CD4-positive, alpha-beta T cell treated with Interferon alpha-2 for 1 hour (primary cell): ENCODE data around the gene OTOR.

Experiments
- DNase-seq, 2 donors: peaks; one replicate each; pipeline ENCODE4 v3.0.0-alpha.2; 2020 to 2022

OTOR gene, protein sequence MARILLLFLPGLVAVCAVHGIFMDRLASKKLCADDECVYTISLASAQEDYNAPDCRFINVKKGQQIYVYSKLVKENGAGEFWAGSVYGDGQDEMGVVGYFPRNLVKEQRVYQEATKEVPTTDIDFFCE

DNA sequence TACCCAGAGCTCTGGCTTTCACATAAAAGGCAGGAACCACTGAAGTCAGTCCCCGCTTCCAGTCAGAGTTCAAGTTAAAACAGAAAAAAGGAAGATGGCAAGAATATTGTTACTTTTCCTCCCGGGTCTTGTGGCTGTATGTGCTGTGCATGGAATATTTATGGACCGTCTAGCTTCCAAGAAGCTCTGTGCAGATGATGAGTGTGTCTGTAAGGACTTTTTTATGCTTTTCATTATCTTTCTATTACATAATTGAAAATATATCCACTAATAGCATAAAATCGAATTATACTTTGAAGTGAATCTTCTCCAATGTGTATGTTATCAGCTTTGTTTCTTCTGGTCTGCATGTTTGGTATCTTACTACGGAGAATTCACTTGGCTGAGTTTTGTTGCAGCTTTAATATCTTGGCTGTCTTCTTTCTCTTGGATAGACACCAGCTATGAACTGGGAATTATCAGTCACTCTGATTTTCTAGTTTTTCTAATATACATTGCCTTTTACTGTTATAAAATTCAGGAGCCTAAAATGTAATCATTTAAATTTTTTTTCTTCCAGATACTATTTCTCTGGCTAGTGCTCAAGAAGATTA lies at the start of gene OTOR:
Gene OTOR (plus strand): TSS at position 51 of the 593 bp plus-strand sequence. CDS start 44 bp downstream, at position 95.
- no peak for DNase-seq

DNA sequence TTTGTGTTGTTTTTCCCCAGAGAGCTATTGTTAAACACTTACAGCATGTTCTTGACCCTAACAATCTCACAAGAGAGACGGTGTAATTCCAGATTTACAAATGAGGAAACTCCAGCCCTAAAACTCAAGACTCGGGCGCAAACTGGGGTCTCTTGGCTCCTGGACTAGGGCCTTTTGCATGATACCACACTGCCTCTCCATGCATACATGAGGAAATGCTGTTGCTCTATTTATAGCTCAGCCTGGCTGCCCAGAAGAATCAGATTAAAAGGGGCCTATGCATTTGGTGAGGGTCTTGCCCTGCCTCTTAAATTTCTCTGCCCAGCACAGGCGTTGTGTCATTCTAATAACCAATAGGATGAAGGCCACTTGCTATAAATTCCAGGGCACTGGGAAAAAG lies 48.9 kb upstream of the OTOR start:
- DNase-seq, result no peak

DNA sequence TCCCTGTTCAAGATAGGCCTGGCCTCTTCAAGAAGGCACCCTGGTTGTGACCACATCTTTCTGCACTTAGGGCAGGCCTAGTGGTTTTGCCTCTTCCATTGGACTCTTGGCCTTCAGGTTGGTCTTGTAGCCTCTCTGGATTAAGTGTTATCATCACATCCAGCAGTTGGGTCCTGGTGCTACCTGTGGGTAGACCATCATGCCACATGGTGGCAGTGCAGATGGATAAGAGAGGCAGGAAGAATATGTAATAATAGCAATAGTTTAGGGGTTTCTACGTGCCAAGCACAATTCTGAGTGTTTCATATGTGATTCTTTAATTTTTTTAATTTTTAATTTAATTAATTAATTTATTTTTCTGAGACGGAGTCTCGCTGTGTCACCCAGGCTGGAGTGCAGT lies 46.9 kb upstream of the OTOR start:
- DNase-seq, result peak in 1 of 2 donors; percentile 51

DNA sequence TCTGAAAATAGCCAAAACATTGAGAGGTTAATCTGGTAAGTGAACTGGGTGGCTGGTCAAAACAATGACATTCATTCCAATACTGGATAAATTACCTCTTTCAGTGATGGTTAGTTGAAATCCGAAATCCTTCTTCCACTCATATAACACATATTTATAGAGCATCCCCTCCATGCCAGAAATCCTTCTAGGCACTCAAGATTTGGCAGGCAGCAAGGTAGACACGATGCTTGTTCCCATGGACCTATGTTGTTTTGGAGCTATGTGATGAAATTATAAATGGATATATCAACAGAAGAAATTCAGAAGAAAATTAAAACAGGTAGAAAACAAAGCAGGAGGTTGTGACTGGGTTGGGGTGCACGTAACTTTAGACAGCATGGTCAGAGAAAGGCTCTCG lies 44.6 kb upstream of the OTOR start:
- no peak for DNase-seq

DNA sequence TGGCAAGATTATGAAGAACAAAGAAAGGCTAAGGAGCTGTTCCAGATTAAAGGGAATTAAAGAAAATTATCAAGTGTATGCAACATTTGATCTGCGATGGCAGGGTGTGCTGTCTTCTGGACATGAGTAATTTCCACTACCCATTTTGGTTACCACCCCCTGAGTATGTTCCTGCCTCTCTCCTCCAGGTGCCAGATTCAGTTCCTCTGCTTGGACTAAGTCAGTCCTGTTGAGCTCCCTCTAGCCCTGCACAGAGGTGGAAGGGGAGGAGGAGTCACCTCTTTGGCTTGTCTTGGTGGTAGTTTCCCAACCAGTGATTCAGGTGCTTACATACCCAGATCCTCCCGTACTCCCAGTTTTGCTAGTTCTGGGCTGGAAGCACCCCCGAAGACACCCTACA lies 40.5 kb upstream of the OTOR start:
- DNase-seq, result no peak

DNA sequence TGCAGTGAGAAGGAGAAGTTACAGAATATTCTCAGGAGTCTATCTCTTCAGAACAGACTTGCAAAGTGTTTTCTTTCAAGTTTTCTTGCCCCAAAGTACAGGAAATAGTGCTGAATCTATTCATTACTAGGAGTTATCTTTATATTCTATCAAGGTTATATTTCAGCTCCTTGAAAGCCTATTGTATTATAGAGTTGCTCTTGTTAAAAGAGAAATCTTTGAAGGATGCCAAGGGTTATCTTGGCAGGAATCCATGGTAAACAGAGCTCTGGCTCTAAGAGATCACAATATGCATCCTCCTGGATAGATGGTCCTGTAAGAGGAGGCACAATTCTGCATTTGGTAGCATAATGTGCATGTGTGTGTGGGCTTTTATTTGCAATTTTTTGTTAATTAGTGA lies 39.6 kb upstream of the OTOR start:
- no peak for DNase-seq

DNA sequence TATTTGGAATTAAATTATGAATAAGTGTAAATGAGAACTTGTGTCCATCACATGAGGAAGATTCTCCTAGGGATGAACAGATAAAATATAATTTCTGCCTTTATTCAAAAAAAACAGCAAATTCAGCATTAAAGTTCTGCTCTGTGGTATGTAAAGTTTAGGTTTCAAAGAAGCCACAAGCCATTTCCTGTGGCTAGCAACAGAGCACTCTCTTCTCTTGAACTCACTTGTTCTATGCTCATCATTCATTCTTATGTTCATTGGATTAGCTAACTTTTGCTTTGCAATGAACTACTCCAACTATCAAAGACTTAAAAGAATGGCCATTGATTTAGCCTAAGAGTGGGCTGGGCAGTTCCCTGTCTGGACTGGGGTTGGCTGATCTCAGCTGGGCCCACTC lies 39.1 kb upstream of the OTOR start:
- peak in 1 of 2 donors; percentile 47 for DNase-seq

DNA sequence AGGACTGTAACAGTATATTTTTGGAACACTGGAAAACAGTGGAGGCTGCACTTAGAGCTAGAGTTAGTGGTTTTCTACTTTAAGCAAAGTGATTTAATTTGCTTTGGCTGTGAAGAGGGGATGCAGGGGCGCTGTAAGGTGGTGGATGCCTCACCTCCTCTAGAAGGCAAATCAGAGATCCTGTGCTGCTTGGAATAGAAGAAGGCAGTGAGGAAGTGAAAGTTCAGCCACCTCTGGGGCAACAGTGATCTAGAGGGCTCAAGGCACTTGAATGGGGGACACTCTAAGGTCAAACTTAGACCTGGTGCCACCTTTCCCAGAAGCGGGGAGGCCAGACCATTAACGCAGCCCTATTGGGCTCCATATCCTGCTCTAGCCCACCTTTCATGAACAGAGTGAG lies 37.4 kb upstream of the OTOR start:
- DNase-seq, result no peak

DNA sequence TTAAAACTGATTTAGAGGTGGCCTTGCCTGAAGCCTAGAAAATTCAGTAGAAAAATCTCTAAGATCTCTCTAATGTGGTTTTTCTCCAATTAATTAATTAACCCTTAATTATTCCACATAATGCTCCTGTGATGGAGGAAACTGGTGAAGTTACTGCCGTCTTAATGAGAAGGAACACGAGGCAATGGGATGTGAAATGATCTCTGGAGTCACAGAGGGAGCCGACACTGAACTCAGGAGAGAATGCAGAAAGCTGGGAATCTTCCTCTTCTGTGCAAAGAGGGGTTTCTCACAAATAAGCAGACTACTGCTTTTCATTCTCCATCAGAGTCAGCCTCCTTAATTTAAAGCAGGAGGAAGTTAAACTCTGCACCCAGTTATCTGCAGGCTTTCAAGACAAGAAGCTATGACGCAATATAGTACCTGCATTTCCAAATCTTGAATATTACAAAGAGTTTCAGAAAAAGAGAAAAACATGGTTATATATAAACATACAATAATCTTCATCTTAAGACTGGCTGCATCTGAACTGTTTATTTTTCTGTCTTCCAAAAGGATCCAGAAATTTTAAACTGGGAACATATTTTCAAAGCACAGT lies 36.4 kb upstream of the OTOR start:
- DNase-seq, result no peak

DNA sequence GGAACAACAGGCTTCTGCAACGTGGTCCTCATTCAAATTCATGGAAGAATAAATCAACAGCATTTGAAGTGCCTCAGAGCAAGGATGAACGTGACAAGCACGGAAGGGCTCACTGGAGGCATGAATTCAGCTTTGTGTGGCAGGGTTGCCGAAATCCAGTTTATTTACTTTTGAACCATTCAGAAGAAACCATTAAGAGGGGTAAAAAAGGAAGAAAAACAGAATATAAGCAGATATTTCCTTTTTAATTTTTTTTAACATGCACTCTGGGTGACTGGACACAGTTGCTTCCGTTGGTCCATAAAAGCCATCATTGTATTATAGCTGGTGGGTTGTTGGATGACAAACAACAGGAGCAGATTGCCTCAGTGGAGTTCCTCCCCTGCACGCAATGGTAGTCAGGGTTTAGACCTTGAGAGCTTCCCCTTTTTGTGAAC lies 35.6 kb upstream of the OTOR start:
- DNase-seq, result no peak

DNA sequence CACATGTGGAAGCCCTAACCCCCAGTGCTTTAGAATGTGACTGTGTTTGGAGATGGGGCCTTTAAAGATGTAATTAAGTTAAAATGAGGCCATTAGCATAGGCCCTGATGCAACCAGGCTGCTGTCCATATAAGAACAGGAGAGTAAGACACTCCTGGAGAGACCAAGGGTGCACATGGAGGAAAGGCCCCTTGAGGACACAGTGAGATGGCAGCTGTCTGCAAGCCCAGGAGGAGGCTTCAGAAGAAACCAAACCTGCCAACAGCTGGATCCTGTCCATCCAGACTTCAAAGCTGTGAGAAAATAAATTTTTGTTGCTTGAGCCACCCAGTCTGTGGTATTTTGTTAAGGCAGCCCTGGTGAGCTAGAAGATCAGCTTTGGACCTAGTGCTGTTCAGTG lies 35.1 kb upstream of the OTOR start:
- DNase-seq, result no peak

DNA sequence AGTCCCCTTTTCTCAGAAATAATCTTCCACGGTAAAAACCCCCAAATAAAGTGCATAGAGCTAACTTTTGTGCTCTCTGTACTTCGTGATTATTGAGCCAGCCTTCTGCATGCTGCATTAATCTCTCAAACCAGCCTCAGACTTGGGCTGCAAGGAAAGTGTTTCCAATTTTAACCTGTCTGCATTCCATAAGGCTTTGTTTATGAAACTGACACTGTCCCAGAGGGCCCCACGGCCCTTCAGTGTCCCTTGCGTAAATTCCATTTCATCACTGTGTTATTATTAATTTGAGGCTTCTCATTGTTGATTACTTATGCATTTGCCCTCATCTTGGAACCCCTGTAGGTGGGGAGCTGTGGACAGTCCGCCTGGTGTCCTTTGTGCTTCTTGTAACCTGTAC lies 33.9 kb upstream of the OTOR start:
- no peak for DNase-seq

DNA sequence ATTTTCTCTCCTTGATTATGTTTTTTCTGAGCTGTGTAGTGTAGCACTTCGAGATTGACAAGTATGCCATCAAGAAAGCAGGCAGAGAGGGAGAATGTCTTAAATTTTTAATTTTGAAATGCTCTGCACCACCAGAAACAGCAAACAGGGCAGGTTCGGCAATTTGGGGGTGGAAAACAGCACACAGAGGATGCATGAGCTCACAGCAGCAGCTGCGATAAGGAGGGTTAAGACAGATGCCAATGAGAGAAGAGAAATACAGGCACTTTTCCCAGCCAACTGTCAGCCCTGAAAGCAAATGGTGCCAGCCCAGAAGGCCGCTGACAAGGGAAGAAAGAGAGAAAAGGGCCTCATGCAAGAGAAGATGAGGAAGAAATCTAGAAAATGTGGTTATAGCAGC lies 33.4 kb upstream of the OTOR start:
- DNase-seq, result no peak

DNA sequence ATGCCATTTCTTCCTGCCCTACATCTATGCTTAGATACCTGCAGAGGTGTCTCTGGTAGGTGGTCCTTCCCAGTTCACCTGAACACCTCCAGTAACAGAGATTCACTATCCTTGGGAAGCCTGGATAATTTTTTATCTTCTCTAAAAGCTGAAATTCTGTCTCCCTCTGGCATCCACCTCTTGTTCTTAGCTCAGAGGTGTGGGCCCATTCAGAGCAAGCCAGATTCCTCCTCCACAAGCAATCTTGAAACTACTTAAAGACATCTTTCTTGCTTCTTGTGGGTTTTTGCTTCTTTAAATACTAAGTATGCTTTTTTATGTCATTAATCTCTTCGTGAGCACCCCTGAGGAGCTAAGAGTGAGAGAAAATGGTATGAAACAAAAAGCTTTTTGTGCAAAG lies 28.7 kb upstream of the OTOR start:
- no peak for DNase-seq

DNA sequence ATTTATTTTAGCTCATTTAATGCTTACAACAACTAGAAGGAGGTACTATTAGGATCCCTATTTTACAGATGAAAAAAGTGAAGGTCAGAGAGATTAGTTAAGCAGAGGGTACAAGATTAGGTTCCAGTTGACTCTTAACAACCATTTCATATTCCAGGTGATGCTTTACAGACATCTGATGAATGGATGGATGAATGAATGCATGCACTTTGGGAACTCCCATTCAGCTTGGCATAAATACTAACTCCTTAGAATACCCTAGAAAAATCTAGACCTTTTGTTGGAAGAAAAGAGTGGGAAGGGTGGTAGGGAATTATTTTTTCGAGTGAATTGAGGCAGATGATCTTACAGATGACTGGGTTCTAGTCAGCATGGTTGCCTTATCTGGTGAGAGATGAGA lies 19.1 kb upstream of the OTOR start:
- no peak for DNase-seq

DNA sequence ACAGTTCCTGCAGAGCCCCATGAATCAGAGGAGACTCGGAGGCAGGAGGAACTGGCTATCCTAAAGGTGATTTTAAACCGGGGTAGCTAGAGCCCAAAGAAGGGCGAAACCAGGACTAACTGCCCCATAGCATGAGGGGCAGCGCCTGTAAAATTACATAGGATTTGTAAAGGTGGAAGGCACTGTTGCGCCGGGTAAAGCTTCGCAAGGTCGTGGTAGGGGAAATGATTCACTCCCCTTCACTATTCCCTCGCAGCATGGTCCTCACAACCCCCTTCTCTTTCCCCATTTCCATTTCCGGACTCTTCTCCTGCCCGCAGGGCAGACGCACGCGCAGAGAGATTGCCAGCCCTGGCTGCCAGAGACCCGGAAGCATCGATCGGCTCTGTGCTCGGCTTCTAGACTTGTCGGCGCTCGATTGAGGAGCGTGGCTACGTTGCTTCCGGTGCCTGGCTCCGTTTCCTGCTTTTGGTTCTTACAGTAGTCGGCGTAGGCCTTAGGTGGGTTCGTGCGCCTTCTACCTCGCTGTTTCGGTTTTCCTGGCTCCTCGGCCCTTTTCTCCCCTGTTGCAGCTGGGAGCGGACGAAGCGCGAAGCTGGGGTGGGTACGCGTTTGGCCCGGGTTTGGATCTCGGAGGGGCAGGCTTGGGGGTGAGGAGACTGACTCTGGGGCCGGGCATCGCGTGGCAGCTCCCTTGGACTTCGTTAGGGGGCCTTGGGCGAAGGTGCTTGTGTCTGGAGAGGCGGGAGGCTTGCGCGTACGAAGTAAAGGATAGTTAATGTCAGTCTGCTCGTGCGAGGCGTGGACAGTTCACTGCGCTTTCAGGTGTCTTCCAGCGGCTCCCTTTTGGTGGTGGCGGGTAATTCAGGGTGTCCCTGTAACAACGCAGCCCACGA lies 18.3 kb upstream of the OTOR start, which contains the start of gene SNRPB2:
Gene SNRPB2 (plus strand): TSS at position 462 of the 896 bp plus-strand sequence. CDS start 1,677 bp downstream, outside the sequence.
- DNase-seq, result peak; percentile 91 to 93

DNA sequence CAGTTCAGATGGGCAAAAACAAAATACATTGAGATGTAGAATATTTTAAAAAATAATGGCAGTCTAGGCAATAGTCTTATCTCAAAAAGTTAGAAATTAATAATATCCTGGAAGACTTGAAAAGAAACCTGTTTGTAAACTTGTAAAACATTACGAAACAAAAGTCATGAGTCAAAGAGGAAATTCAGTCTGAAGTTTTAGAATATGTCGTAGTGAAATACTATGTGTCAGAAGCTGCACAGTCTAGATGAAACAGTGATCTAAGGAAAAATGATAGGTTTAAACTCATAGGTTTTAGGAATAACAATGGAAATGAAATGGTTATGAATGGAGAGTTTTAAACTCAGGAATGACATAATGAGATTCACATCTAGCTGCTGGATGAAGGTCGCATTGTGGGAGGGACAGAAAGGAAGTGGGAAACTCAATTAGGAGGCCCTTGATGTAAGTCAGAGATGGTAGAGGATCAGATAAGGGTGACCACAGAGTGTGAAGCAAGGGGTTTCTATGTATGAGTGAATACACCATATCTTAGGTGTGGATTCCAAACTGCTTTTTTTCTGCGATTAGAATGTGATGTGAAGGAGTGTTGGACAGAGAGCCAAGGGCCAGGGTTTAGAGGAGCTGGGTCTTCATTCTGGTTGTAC lies 15.5 kb upstream of the OTOR start:
- peak in 1 of 2 donors; percentile 39 for DNase-seq

DNA sequence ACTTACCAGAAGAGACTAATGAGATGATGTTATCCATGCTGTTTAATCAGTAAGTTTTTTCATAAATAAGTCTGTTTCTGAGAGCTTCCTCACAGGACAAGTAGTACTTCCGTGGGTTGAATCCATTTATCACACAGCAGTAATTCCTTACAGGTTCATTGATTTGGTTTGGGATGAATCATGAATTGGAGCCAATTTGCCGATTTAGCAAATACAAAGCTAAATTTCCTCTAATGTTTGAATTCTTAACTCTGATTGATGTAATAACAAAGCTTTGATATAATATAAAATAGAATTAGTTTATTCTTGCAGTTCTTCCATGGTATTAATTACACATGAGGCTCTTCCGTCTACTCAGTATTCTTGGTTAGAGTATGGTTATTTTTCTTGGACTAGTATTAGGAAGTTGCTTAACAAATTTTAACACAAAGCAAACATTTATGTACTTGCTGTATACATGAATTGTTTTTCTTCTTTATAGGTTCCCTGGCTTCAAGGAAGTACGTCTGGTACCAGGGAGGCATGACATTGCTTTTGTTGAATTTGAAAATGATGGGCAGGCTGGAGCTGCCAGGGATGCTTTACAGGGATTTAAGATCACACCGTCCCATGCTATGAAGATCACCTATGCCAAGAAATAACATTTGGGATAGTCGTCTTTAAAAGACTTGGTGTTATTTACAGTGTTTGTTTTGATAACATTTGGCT lies 7.6 kb upstream of the OTOR start:
- DNase-seq, result no peak

DNA sequence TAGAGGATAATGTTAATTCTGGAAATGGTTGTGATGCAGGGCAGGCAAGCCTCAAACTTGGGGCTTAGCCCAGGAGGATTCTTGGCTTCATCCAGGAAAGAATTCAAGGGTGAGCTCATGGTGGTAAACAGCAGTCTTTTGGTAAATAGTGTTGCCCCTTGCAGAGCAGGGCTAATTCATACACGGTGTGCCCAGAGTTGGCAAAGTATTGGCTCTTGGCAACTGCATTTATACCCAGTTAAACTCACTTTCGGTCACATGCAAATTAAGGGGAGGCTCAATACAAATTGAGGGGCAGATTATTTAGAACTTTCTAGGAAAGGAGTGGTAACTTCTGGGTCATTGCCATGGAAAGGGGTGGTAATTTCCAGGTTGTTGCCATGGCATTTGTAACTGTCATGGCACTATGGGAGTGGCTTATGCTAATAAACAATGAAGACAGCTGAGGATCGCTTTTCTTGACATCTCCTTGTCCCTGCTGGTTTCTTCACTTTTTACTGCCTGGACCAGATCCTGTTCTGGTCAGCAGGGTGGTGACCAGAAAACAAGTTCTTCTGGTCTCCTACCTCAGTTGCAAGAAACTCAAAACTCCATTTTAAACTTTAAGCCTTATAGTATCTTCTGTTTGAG lies 3.9 kb upstream of the OTOR start:
- no peak for DNase-seq

DNA sequence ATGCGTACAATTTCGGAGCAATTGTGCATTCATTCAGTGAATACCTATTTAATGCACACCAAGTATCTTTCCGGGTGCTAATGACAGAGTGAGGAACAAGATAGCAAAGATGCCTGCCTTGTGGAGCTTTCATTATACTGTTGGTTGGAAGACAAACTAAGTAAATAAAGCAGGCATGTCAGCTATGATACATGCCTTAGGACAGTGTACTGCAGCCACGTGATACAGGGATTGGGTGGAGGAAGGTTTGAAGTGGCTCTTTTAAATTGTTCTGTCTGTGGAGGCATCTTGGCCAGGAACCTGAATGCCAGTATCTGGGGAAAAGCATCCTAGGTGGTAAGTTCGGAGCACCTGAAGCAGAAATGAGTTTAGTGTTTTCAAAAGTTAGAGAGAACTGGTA lies 3.0 kb upstream of the OTOR start:
- no peak for DNase-seq

DNA sequence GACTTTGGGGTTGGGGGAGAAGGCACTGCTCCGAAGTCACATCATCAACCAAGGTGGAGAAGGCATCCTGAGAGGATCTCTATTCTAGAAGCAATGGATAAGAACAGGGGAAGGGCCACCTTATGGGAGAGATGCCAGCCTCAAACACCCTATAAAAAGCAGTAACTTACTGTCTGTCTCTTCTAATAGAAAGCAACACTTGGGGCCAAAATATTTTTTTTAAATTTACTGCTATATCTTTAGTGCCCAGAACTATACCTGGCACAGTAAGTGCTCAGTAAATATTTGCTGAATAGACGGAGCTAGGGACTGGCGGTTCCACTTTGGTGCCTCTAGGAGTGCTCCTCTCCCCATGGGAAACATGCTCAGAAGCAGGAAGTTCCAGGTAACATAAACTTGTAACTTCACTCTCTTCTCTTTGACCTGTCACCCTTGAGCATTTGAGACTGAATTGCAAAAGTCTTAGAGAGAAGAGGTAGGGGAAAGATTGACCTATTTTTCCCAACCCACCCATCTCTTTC lies 807 bp upstream of the OTOR start:
- DNase-seq, result no peak

DNA sequence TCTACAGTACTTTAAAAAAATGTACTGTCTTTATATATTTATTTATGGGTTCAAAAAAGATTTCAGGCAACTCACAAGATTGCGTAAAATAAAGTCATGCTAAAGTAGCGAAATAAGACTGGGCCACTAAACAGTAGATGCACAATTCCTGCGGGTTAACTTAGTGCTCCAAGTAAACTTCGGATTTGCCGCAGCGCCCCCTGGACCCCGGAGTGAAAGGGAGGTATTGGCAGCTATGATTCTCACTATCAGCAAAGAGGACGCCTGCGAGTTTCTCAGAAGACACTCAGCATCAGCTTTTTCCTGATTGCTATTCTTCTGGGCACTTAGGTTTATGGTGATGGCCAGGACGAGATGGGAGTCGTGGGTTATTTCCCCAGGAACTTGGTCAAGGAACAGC lies 1.4 kb downstream of the OTOR start:
- no peak for DNase-seq
